HuH-7.5 (cell line): Measurements from ENCODE around the gene EIF2B4.
A peak's percentile ranks its signal among the peaks of the same experiment; 100 is the strongest.
"Not testable (repeated sequence)": the region's sequence is repeated elsewhere in the genome, so short reads cannot be mapped to it uniquely, and the experiment has no call there.

Experiments used
- DNase-seq: peaks from one replicate; pipeline ENCODE4 v3.0.0; 2011; ENCODE audit warnings: low spot score

EIF2B4 gene

GRCh38 chr2:27377618-27378095, 7.5 kb upstream of the EIF2B4 start:
- no peak for DNase-seq

DNA sequence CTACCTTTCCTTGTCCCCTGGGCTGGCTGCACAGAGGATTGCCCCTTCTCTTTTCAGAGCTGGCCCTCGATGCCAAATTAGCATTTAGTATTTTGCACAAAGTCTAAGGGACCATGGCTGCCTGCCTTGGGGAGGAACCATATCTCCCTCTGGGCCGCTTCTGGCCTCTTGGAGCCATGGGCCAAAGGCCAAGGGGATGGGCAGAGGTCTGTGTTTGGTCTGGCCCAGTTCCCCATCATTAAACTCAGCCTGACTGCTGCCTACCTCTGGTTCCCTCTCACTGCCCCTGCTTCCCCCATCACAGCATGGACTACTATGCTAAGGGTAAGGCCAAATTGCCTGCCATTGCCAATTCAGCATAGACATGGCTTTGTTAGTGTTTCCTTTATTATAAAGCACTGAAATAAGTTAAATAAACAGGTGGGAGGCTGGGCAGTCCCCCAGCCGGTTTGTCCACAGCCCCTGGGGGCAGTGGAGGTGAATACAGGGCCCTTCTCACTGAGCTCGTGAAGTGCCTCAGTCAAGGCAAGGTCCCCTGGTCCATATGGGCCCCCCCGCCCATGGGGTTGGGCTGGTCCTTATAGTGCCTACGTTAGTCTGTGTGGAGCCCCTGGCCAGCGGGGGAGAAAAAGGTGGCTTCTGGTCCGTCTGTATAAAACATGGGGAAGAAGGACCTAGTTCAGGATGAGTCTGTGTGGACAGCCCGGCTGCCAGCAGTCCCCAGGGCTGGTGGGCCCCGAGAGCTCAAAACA, 6.9 kb upstream of the EIF2B4 start:
- DNase-seq: no peak

DNA sequence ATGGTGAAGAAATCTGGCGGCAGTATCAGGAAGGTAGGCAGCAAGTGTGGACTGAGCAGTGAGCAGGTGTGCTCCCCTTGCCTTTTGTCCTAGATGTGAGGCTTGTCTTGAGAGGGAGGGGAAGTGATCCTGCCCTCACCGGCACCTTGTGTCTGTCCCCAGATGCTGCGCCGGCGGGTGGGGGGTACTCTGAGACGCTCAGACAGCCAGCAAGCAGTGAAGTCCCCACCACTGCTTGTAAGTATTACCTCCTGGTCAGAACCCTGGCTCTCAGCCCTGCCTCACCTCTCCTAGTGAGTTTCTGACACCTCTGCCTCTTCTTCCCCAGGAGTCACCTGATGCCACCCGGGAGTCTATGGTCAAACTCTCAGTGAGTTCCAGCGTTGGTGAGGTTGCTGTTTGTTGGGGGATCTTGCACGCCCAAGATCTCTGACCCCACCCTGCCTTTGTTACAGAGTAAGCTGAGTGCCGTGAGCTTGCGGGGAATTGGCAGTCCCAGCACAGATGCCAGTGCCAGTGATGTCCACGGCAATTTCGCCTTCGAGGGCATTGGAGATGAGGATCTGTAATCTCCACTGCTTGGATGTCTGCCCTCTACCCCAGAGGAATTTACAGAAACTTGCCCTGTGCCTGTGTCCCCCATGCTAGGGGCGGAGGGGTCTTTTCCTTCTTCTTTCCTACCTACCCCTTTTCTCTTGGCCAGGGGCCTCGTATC, 6.2 kb upstream of the EIF2B4 start:
- DNase-seq: no peak

- DNase-seq: no peak
Measured at GRCh38 chr2:27375513-27376099, 5.5 kb upstream of the EIF2B4 start.

GRCh38 chr2:27373567-27373966, 3.4 kb upstream of the EIF2B4 start:
- no peak for DNase-seq

GRCh38 chr2:27372937-27373336, 2.8 kb upstream of the EIF2B4 start:
- DNase-seq: no peak

GRCh38 chr2:27370816-27371620, 880 bp upstream of the EIF2B4 start:
- no peak for DNase-seq

- peak; percentile 84 for DNase-seq
Measured at GRCh38 chr2:27369471-27370025, 590 bp downstream of the EIF2B4 start.

DNA sequence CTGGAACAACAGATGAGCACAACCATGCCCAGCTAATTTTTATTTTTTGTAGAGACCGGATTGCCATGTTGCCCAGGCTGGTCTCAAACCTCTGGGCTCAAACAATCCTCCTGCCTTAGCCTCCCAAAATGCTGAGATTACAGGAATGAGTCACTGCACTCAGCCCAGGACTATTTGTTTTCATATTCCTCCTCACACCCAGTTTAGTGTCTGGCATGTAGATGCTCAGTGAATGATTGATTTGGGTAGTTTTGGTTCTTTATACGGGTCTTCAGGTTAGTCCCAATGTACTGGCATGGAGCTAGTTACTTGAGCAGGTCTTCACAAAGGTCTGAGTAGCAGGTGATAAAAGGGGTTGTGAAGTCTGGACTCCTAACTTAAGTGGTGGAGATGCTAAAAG, 6.2 kb downstream of the EIF2B4 start:
- no peak for DNase-seq

DNA sequence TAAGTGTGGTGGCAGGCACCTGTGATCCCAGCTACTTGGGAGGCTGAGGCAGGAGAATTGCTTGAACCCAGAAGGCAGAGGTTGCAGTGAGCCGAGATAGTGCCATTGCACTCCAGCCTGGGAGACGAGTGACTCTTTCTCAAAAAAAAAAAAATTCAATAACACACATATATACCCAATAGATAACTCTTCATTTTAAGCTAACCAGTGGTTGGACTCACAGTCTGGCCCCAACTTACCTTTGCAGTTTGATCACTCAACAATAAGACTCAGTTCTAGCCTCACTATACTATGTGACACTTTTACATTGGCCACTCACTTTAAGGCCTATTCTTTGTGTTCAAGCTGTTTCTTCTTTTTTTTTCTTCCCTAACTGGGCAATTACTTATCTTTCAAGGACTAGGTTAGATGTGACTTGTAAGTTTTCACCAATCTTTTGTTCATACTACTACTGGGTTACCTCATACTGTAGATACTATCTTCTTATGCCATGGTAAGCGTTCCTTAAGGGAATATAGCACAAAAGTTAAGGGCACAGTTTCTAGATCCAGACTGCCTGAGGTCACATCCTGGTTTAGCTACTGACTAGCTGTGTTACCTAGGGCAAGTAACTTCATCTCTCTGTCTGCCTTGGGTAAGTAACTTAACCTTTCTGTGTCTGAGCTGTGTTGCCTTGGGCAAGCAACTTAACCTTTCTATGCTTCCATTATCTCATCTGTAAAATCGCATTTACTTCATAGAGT, 7.3 kb downstream of the EIF2B4 start:
- DNase-seq: no peak

DNA sequence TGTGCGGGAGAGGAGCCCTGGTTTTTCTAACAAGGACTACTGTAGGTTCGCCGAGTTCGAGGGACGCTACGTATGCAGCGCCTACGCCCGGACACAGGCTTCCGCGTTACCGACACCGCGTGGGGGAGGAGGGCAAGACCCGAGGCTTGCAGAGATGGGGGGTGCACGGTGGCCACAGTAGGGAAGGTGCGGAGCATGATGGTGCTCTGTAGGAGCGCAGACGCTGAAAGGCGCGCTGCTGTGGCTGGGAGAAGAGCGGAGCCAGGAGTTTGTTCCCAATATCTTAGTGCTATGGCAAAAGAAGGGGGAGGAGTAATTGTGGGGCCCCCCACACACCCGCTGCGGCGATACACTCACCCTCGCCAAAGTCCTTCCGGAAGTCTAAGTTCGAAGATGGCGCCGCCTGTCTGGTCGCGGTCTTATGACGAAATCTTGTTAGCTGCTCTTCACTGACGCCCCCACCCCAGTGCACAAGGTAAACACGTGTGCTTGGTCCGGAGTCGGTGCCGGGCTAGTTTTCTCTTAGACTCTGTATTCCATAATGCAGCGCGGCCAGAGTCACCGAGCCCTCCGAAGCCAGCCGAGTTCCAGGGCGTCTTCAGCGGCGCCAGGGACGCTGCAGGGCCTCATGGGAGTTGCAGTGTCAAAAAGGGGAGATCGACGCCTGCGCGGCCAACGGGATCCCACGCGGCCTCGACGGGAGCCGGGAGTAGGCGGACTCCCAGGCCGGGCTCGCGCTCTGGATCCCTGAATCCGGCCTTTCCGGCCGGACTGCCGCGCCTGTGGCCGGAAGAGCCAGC, 13.6 kb downstream of the EIF2B4 start, which contains the start of gene GTF3C2:
Gene GTF3C2 (minus strand): TSS at position 383 of the 800 bp plus-strand sequence. CDS start 13,210 bp downstream, outside the sequence.
- peak; percentile 75 for DNase-seq

DNA sequence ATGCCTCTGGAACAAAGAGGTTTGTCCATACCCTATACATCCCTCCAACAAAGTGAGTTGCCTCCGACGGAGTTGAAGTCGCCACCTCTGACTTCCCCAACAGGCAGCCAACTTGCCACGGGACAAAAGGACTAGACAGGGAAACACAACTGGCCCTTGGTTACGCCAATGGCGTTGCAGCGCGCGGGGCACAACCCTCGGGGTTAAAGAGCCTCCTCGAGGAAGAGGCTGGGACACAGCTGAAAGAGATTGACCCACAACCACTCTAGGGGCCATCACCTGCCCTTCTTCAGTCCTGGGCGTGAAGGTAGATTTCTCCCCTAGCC, 14.1 kb downstream of the EIF2B4 start:
- DNase-seq: no peak

- DNase-seq: no peak
Measured at GRCh38 chr2:27354597-27354927, 15.6 kb downstream of the EIF2B4 start.

- DNase-seq: no peak
Measured at GRCh38 chr2:27353762-27354596, 16.2 kb downstream of the EIF2B4 start.

- DNase-seq: not testable (repeated sequence)
Measured at GRCh38 chr2:27353386-27353761, 16.8 kb downstream of the EIF2B4 start.

DNA sequence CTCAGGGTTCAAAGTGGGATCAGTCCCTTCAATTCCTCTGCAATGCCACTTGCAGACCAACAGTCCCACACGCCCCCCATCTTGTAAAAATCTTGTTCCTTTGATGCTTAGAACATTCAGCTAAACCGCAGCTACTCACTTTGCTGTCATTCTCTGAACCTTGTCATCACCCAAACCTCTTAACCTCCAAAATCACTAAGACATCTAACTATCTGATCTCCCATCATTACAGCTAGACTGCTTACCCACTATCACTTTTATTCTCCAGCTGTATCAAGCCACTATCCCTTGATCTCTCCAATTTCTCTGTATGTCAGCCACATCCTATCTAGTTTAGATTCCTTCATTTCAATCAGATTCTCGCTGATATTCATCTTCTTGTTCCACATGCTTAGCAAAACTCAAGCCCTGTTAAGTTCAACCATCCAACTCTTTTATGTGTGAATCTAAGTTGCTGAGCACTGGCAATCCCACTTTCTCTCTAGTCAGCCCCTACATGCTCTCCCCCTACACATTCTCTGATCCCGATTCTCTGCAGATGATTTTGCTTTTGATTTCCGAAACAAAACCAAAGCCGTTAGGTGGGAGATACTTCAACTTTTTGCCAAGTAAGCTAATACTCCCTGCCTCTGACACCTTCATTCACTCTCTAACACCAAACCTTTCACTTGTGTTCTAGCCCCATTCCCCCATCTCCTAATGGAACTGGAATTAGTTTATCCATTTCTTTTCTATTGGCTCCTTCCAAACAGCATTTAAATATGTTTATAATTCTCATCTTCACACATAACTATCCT, 18.1 kb downstream of the EIF2B4 start:
- no peak for DNase-seq

DNA sequence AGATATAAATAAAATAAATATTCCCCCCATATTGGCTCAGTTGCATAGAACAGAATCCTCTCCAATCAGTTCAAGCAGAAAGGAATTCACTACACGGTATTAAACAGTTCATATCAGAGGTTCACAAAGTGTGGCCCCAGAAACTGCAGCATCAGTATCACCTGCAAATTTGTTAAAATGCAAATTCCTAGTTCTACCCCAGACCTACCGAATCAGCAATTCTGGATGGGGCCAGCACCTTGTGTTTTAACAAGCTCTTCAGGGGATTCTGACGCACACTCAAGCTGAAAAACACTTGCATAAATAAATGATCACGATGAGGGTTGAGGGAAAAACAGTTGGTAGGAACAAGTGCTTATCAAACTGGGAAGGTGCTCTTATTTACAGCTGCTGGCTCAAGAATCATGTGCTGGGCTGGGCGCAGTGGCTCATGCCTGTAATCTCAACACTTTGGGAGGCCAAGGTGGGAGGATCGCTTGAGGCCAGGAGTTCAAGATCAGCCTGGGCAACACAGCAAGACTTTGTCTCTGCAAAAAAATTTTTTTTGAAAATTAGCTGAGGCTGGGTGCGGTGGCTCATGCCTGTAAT, 19.9 kb downstream of the EIF2B4 start:
- DNase-seq: no peak

GRCh38 chr2:27347641-27348040, 22.5 kb downstream of the EIF2B4 start:
- DNase-seq: no peak
